ENCODE data around the gene TGFB1. TPM values are rescaled to one million over a fixed set of nuclear protein-coding genes. Genes with fewer than 3 reads are reported as not detected.
A peak's percentile ranks its signal among the peaks of the same experiment; 100 is the strongest.

TGFB1 gene
- total and polyA plus RNA-seq, 4 donors: 0.83 to 10.6 (median 6.9) TPM

DNA sequence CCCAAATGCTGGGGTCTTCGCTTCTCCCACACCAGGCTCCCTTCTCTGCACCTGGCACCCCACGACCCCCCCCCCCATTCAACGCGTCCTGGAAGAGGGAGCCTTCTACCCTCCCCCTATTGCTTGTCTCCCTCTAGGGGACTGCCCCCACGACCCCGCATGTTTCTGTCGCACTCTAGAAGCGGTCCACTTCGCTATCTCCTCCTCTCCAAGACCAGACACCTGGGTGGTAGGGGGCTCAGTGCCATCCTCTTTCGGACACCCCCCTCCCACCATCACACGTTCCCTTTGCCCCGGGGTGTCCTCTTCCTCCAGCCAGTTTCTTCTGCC, 1.5 kb downstream of the TGFB1 start:
- Histone ChIP-seq H3K27ac (ENCODE audit: low read depth in 1 of 2, low read length in 2 of 2) (peak overlapping the region; percentile 63 to 71), H3K27me3 (ENCODE audit: control insufficient read depth in 4 of 4, insufficient read depth in 4 of 4, low read length in 3 of 4) (no peaks in the 10 kb centered on the region), H3K9me3 (ENCODE audit: control insufficient read depth in 4 of 4, low read length in 3 of 4) (no peaks in the 10 kb centered on the region), H3K36me3 (ENCODE audit: control insufficient read depth in 4 of 4, insufficient read depth in 3 of 4, low read depth in 1 of 4, low read length in 3 of 4) (no peaks in the 10 kb centered on the region), H3K9ac (ENCODE audit: low read depth in 1 of 2, low read length in 2 of 2) (peak overlapping the region; percentile 26 to 53), H3K4me1 (ENCODE audit: control insufficient read depth in 4 of 4, insufficient read depth in 4 of 4, low read length in 3 of 4) (peaks cover 0 to 39% (median 18%) of the 10 kb centered on the region in 4 donors), H3K4me3 (ENCODE audit: low read depth in 1 of 3, low read length in 3 of 3) (peak overlapping the region; percentile 33 to 69 (median 61))
- WGBS: 1% methylated on average over 12 of the region's 12 CpGs
- DNase-seq (ENCODE audit: low spot score): no peak
- TF ChIP-seq RAD21 (IDR thresholded peaks at IDR 0.05): no peak
- TF ChIP-seq TAF1 (conservative IDR thresholded peaks at IDR 0.05): no peak
- no peak for TF ChIP-seq EGR1 (IDR thresholded peaks at IDR 0.05; ENCODE audit: low read depth in 2 of 2)
- no peak for TF ChIP-seq ATF3 (IDR thresholded peaks at IDR 0.05)
- no peak for TF ChIP-seq FOXA1 (IDR thresholded peaks at IDR 0.05)
- TF ChIP-seq ZBTB33 (IDR thresholded peaks at IDR 0.05): no peak
- TF ChIP-seq JUND (IDR thresholded peaks at IDR 0.05): no peak
- TF ChIP-seq HNF4G (IDR thresholded peaks at IDR 0.05): no peak
- TF ChIP-seq SP1 (IDR thresholded peaks at IDR 0.05): no peak
- TF ChIP-seq NR2F2 (IDR thresholded peaks at IDR 0.05): no peak
- TF ChIP-seq GABPA (IDR thresholded peaks at IDR 0.05 in 1 of 2, conservative IDR thresholded peaks at IDR 0.05 in 1 of 2): no peak
- TF ChIP-seq FOXA2 (IDR thresholded peaks at IDR 0.05): no peak
- TF ChIP-seq, protein P1, sequence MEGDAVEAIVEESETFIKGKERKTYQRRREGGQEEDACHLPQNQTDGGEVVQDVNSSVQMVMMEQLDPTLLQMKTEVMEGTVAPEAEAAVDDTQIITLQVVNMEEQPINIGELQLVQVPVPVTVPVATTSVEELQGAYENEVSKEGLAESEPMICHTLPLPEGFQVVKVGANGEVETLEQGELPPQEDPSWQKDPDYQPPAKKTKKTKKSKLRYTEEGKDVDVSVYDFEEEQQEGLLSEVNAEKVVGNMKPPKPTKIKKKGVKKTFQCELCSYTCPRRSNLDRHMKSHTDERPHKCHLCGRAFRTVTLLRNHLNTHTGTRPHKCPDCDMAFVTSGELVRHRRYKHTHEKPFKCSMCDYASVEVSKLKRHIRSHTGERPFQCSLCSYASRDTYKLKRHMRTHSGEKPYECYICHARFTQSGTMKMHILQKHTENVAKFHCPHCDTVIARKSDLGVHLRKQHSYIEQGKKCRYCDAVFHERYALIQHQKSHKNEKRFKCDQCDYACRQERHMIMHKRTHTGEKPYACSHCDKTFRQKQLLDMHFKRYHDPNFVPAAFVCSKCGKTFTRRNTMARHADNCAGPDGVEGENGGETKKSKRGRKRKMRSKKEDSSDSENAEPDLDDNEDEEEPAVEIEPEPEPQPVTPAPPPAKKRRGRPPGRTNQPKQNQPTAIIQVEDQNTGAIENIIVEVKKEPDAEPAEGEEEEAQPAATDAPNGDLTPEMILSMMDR (IDR thresholded peaks at IDR 0.05; ENCODE audit: low read depth, low read length, missing input control): no peak
- no peak for TF ChIP-seq RXRA (IDR thresholded peaks at IDR 0.05)
- TF ChIP-seq HNF4A (conservative IDR thresholded peaks at IDR 0.05): no peak
- TF ChIP-seq, protein P2, sequence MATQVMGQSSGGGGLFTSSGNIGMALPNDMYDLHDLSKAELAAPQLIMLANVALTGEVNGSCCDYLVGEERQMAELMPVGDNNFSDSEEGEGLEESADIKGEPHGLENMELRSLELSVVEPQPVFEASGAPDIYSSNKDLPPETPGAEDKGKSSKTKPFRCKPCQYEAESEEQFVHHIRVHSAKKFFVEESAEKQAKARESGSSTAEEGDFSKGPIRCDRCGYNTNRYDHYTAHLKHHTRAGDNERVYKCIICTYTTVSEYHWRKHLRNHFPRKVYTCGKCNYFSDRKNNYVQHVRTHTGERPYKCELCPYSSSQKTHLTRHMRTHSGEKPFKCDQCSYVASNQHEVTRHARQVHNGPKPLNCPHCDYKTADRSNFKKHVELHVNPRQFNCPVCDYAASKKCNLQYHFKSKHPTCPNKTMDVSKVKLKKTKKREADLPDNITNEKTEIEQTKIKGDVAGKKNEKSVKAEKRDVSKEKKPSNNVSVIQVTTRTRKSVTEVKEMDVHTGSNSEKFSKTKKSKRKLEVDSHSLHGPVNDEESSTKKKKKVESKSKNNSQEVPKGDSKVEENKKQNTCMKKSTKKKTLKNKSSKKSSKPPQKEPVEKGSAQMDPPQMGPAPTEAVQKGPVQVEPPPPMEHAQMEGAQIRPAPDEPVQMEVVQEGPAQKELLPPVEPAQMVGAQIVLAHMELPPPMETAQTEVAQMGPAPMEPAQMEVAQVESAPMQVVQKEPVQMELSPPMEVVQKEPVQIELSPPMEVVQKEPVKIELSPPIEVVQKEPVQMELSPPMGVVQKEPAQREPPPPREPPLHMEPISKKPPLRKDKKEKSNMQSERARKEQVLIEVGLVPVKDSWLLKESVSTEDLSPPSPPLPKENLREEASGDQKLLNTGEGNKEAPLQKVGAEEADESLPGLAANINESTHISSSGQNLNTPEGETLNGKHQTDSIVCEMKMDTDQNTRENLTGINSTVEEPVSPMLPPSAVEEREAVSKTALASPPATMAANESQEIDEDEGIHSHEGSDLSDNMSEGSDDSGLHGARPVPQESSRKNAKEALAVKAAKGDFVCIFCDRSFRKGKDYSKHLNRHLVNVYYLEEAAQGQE (IDR thresholded peaks at IDR 0.05): no peak
- TF ChIP-seq YY1 (IDR thresholded peaks at IDR 0.05): no peak
- TF ChIP-seq, protein P3, sequence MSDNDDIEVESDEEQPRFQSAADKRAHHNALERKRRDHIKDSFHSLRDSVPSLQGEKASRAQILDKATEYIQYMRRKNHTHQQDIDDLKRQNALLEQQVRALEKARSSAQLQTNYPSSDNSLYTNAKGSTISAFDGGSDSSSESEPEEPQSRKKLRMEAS (IDR thresholded peaks at IDR 0.05): no peak
